ENCODE results near the gene ASTL.

ASTL gene

DNA sequence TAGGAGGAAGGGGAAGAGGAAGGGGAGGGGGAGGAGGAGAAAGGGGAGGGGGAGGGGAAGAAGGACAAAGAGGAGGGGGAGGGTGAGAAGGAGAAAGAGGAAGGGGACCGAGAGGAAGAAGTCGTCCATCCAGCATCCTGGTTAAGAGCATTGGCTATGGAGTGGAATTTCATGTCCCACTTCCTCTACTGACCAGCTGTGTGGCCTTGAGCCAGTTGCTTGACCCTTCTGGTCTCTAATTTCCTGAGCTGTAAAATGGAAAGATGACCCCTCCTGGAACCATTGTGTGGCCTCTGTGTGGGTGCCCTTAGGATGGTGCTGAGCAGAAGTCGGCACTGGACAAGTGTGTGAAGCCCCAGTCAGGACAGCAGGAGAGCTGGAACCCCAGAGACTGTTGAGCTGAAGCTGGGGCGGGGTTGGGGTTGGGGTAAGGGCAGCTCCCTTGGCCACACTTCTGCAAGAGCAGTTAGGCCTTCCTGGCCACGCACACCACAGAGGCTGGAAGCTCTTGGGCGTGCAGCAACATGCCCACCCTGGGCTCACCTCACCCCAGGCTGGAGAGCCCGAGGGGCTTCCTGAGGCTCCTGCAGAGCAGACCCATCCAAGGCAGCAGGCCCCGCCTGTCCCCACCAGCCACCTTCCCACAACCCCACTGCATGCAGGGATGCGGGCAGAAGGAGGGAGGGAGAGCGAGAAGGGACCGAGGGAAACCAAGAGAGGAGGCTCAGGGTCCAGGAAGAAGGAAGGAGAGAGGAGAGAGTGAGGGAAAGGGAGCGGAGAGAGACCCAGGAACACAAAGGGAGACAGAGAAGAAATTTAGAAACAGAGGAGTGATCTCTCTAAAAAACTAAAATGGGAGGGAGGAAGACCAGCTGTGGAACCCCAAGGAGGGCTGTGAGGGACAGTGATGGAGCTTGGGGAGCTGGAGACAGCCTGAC, 38.2 kb downstream of the ASTL start:
- DNase-seq (ENCODE audit: low read depth in 1 of 2, low spot score in 1 of 2): no peak
- in situ Hi-C loops (cut with HindIII; ENCODE audit: low pct_unique_long_range_greater_than_20kb, low sequenced_read_pairs): no loop called here

GRCh38 chr2:96098900-96099590, 39.3 kb downstream of the ASTL start:
- TF ChIP-seq JUND (IDR thresholded peaks at IDR 0.05; ENCODE audit: low read depth): no peak
- no peak for DNase-seq (ENCODE audit: low read depth in 1 of 2, low spot score in 1 of 2)
- in situ Hi-C loops (cut with HindIII; ENCODE audit: low pct_unique_long_range_greater_than_20kb, low sequenced_read_pairs): no loop called here

More for the DNA sequence above, 38.2 kb downstream of the ASTL start:
- no peak for TF ChIP-seq JUND (IDR thresholded peaks at IDR 0.05; ENCODE audit: low read depth)

GRCh38 chr2:96097951-96098823, 40.1 kb downstream of the ASTL start:
- DNase-seq (ENCODE audit: low read depth in 1 of 2, low spot score in 1 of 2): no peak
- in situ Hi-C loops (cut with HindIII; ENCODE audit: low pct_unique_long_range_greater_than_20kb, low sequenced_read_pairs): no loop called here
- no peak for TF ChIP-seq JUND (IDR thresholded peaks at IDR 0.05; ENCODE audit: low read depth)

- TF ChIP-seq JUND (IDR thresholded peaks at IDR 0.05; ENCODE audit: low read depth): no peak
- in situ Hi-C loops (cut with HindIII; ENCODE audit: low pct_unique_long_range_greater_than_20kb, low sequenced_read_pairs): no loop called here
- no peak for DNase-seq (ENCODE audit: low read depth in 1 of 2, low spot score in 1 of 2)
Measured at GRCh38 chr2:96097441-96097840, 40.9 kb downstream of the ASTL start.

DNA sequence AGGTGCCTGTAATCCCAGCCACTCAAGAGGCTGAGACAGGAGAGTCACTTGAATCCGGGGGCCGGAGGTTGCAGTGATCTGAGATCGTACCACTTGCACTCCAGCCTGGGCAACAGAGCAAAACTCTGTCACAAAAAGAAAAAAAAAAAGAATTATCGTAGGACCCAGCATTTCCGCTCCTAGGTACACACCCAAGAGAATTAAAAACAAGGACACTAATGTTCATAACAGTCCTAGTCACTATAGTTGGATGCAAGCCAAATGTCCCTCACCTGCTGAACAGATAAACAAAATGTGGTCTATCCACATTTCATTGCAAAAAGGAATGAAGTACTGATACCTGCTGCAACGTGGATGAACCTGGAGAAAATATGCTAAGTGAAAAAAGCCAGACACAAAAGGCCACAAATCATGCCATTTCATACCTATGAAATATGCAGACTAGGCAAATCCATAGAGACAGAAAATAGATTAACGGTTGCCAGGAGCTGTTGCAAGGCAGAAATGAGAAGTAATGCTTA, 43.1 kb downstream of the ASTL start:
- no peak for TF ChIP-seq JUND (IDR thresholded peaks at IDR 0.05; ENCODE audit: low read depth)

DNA sequence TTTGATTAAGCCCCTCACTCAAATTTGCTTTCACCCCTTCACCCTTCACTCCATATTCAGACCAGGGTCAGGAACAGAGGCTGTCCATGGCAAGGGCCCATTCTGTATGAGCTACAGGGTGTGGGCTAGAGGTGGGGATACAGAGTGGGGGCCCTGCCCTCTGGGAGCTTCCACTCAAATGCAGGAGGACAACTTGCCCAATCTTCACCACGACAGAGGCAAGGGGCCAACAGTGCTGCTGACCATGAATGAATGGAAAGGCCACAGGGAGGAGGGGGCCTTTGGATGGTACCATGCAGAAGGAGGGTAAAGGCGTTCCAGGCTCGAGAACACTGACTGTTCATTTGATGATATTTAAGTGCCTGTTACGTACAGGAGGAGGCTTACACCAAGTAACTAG, 44.8 kb downstream of the ASTL start:
- in situ Hi-C loops (cut with HindIII; ENCODE audit: low pct_unique_long_range_greater_than_20kb, low sequenced_read_pairs): no loop called here
- no peak for DNase-seq (ENCODE audit: low read depth in 1 of 2, low spot score in 1 of 2)
- no peak for TF ChIP-seq JUND (IDR thresholded peaks at IDR 0.05; ENCODE audit: low read depth)

More for the DNA sequence above, 43.1 kb downstream of the ASTL start:
- in situ Hi-C loops (cut with HindIII; ENCODE audit: low pct_unique_long_range_greater_than_20kb, low sequenced_read_pairs): no loop called here
- no peak for DNase-seq (ENCODE audit: low read depth in 1 of 2, low spot score in 1 of 2)

DNA sequence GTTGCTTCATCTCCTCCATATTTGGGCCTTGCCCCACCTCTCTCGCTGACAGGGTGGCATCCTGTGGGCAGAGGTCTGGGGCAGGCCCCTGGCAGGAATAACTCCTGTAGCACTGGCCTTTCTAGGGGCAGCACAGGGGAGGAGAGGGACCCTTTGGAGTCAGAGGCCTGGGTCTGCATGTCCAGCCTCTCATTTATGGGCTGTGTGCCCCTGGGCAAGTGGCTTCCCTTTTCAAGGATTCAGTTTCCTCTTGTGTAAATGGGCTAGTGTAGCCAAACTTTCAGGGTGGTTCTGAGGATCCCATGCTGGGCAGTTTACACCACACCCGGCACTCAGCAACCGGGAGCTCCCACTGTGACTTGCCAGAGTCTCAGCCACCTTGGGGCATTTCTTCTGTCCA, 45.4 kb downstream of the ASTL start:
- no peak for TF ChIP-seq JUND (IDR thresholded peaks at IDR 0.05; ENCODE audit: low read depth)
- in situ Hi-C loops (cut with HindIII; ENCODE audit: low pct_unique_long_range_greater_than_20kb, low sequenced_read_pairs): no loop called here
- DNase-seq (ENCODE audit: low read depth in 1 of 2, low spot score in 1 of 2): no peak

DNA sequence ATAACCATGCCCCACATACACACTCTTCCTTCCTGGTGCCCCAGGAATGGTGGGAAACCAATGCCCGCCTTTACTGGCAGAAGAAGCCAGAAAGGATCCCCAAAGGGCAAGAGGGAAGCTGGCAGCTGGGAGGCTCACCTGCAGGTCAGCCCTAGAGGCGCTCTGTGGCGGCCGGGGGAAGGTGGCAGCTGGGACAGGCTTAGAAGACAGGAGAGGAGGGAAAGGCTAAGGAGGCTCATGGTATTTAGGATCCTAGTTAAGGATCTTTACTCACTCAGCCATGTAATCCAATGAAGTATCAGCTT, 45.8 kb downstream of the ASTL start:
- in situ Hi-C loops (cut with HindIII; ENCODE audit: low pct_unique_long_range_greater_than_20kb, low sequenced_read_pairs): no loop called here
- TF ChIP-seq JUND (IDR thresholded peaks at IDR 0.05; ENCODE audit: low read depth): no peak
- DNase-seq (ENCODE audit: low read depth in 1 of 2, low spot score in 1 of 2): no peak

- in situ Hi-C loops (cut with HindIII; ENCODE audit: low pct_unique_long_range_greater_than_20kb, low sequenced_read_pairs): no loop called here
- TF ChIP-seq JUND (IDR thresholded peaks at IDR 0.05; ENCODE audit: low read depth): no peak
- no peak for DNase-seq (ENCODE audit: low read depth in 1 of 2, low spot score in 1 of 2)
Measured at GRCh38 chr2:96091711-96092572, 46.4 kb downstream of the ASTL start.

GRCh38 chr2:96091141-96091710, 47.1 kb downstream of the ASTL start:
- TF ChIP-seq JUND (IDR thresholded peaks at IDR 0.05; ENCODE audit: low read depth): no peak
- no peak for DNase-seq (ENCODE audit: low read depth in 1 of 2, low spot score in 1 of 2)
- in situ Hi-C loops (cut with HindIII; ENCODE audit: low pct_unique_long_range_greater_than_20kb, low sequenced_read_pairs): no loop called here

- in situ Hi-C loops (cut with HindIII; ENCODE audit: low pct_unique_long_range_greater_than_20kb, low sequenced_read_pairs): no loop called here
- TF ChIP-seq JUND (IDR thresholded peaks at IDR 0.05; ENCODE audit: low read depth): no peak
- no peak for DNase-seq (ENCODE audit: low read depth in 1 of 2, low spot score in 1 of 2)
Measured at GRCh38 chr2:96090196-96090926, 47.9 kb downstream of the ASTL start.

All from T47D (cell line).